Suprapubic skin (tissue), 4 donors: ENCODE data around the gene PMEPA1. TPM values are rescaled to one million over a fixed set of nuclear protein-coding genes. Genes with fewer than 3 reads are reported as not detected.

Experiments used
- DNase-seq, 2 donors: peaks; one replicate each; pipeline ENCODE4 v3.0.0-alpha.2; 2019; ENCODE audit warnings: low spot score in 2 of 2
- H3K27ac ChIP-seq: fragments of 200-600 bp; sonication (generic); one replicate; pipeline ENCODE4 v1.5.1; 2019
- H3K27me3 ChIP-seq: fragments of 200-600 bp; sonication (generic); one replicate; pipeline ENCODE4 v1.5.1; 2019
- H3K36me3 ChIP-seq: fragments of 200-600 bp; sonication (generic); one replicate; pipeline ENCODE4 v1.5.1; 2019
- H3K4me1 ChIP-seq: fragments of 200-600 bp; sonication (generic); one replicate; pipeline ENCODE4 v1.5.1; 2019
- H3K4me3 ChIP-seq: fragments of 200-600 bp; sonication (generic); one replicate; pipeline ENCODE4 v1.5.1; 2019; ENCODE audit warnings: mild to moderate bottlenecking
- H3K9me3 ChIP-seq: fragments of 200-600 bp; sonication (generic); one replicate; pipeline ENCODE4 v1.5.1; 2019
- CTCF ChIP-seq, 2 donors: fragments of 200-600 bp in 1 of 2; fragments of 450-650 bp in 1 of 2; sonication (generic) in 1 of 2; IDR thresholded peaks; one replicate each; pipeline ENCODE4 v1.5.1; 2016 to 2019; ENCODE audit warnings: antibody characterized with exemption in 2 of 2, mild to moderate bottlenecking in 1 of 2, moderate library complexity in 1 of 2
- EP300 ChIP-seq: sonication (generic); formaldehyde crosslinking; IDR thresholded peaks from one replicate; pipeline ENCODE4 v1.6.1; 2017; ENCODE audit warnings: antibody characterized with exemption
- POLR2A ChIP-seq, 2 donors: fragments of 450-650 bp; IDR thresholded peaks; one replicate each; pipeline ENCODE4 v1.6.1; 2017; ENCODE audit warnings: antibody characterized with exemption in 2 of 2, mild to moderate bottlenecking in 2 of 2, moderate library complexity in 2 of 2
- POLR2AphosphoS5 ChIP-seq, 3 donors: sonication (generic); formaldehyde crosslinking; IDR thresholded peaks; one replicate each; pipeline ENCODE4 v1.6.1; 2017; ENCODE audit warnings: antibody characterized with exemption in 3 of 3
- WGBS: methylation state at CpG from one replicate; pipeline ENCODE4 v1.1.5; 2018; 5-methylcytosine and 5-hydroxymethylcytosine counted together
- total RNA-seq, 4 donors: library from RNA; depleted of rRNA; stranded (reverse); fragments of >200 nt; gene quantifications; one replicate each; pipeline ENCODE4 v1.1.0, GENCODE V29; 2016

Gene PMEPA1
- total RNA-seq, 4 donors from 2014 or later: 9.5 to 20.4 (median 16.2) TPM

GRCh38 chr20:57714409-57715267, 4.8 kb upstream of the PMEPA1 start:
- no peak for DNase-seq
- TF ChIP-seq POLR2A (IDR thresholded peaks at IDR 0.05) (no peak), EP300 (no peak), CTCF (IDR thresholded peaks at IDR 0.05) (no peak), POLR2AphosphoS5 (IDR thresholded peaks at IDR 0.05) (no peak)
- H3K9me3 ChIP-seq: no peaks in the 10 kb centered on the region
- 87% methylated on average over 17 of the region's 23 CpGs for WGBS
- H3K4me3 ChIP-seq: no peak overlapping the region
- no peak overlapping the region for H3K27ac ChIP-seq
- H3K27me3 ChIP-seq: no peaks in the 10 kb centered on the region
- H3K4me1 ChIP-seq: peaks cover 68% of the 10 kb centered on the region
- no peaks in the 10 kb centered on the region for H3K36me3 ChIP-seq

GRCh38 chr20:57713951-57714350, 4.1 kb upstream of the PMEPA1 start:
- Histone ChIP-seq H3K4me1 (peaks cover 65% of the 10 kb centered on the region), H3K36me3 (no peaks in the 10 kb centered on the region), H3K9me3 (no peaks in the 10 kb centered on the region), H3K27me3 (no peaks in the 10 kb centered on the region), H3K27ac (peak overlapping the region; percentile 1), H3K4me3 (no peak overlapping the region)
- no peak for DNase-seq
- no peak for TF ChIP-seq POLR2AphosphoS5 (IDR thresholded peaks at IDR 0.05)
- no peak for TF ChIP-seq EP300
- no peak for TF ChIP-seq POLR2A (IDR thresholded peaks at IDR 0.05)
- TF ChIP-seq CTCF (IDR thresholded peaks at IDR 0.05): no peak
- 73% methylated on average over 8 of the region's 8 CpGs for WGBS

- Histone ChIP-seq H3K4me3 (no peak overlapping the region), H3K9me3 (no peaks in the 10 kb centered on the region), H3K27ac (peak overlapping the region; percentile 1), H3K27me3 (no peaks in the 10 kb centered on the region), H3K4me1 (peaks cover 66% of the 10 kb centered on the region), H3K36me3 (no peaks in the 10 kb centered on the region)
- TF ChIP-seq POLR2AphosphoS5 (IDR thresholded peaks at IDR 0.05) (peak in 2 of 3 donors; percentile 9 to 56), POLR2A (IDR thresholded peaks at IDR 0.05) (no peak)
- WGBS: 41% methylated on average over 10 of the region's 10 CpGs
- peak in 1 of 2 donors; percentile 84 for DNase-seq
Measured at GRCh38 chr20:57713505-57713903, 3.7 kb upstream of the PMEPA1 start.

GRCh38 chr20:57712851-57713504, 3.2 kb upstream of the PMEPA1 start:
- Histone ChIP-seq H3K27me3 (no peaks in the 10 kb centered on the region), H3K36me3 (no peaks in the 10 kb centered on the region), H3K9me3 (no peaks in the 10 kb centered on the region), H3K4me3 (no peak overlapping the region), H3K4me1 (peaks cover 68% of the 10 kb centered on the region), H3K27ac (peak overlapping the region; percentile 1)
- DNase-seq: no peak
- TF ChIP-seq EP300 (no peak), POLR2AphosphoS5 (IDR thresholded peaks at IDR 0.05) (no peak), POLR2A (IDR thresholded peaks at IDR 0.05) (no peak), CTCF (IDR thresholded peaks at IDR 0.05) (no peak)
- 60% methylated on average over 5 of the region's 5 CpGs for WGBS

- no peak for DNase-seq
- 62% methylated on average over 9 of the region's 9 CpGs for WGBS
- Histone ChIP-seq H3K36me3 (no peaks in the 10 kb centered on the region), H3K27ac (no peak overlapping the region), H3K9me3 (no peaks in the 10 kb centered on the region), H3K4me1 (peaks cover 67% of the 10 kb centered on the region), H3K4me3 (no peak overlapping the region), H3K27me3 (no peaks in the 10 kb centered on the region)
- TF ChIP-seq POLR2AphosphoS5 (IDR thresholded peaks at IDR 0.05): no peak
- TF ChIP-seq CTCF (IDR thresholded peaks at IDR 0.05): no peak
- no peak for TF ChIP-seq EP300
- no peak for TF ChIP-seq POLR2A (IDR thresholded peaks at IDR 0.05)
Measured at GRCh38 chr20:57712341-57712740, 2.5 kb upstream of the PMEPA1 start.
